Right atrium auricular region (tissue), 2 donors: Measurements from ENCODE around the gene ERC2. TPM values are rescaled to one million over a fixed set of nuclear protein-coding genes. Genes with fewer than 3 reads are reported as not detected.

Source experiments
- DNase-seq: peaks from one replicate; pipeline ENCODE4 v3.0.0-alpha.2; 2019; ENCODE audit warnings: low spot score
- H3K27ac ChIP-seq, 2 donors: fragments of 200-600 bp; sonication (generic); 1 replicate in 1 of 2; 2 replicates in 1 of 2; pipeline ENCODE4 v1.5.1; 2016 to 2019
- H3K27me3 ChIP-seq, 2 donors: fragments of 200-600 bp; sonication (generic); one replicate each; pipeline versions ENCODE4 v1.5.1 to v1.6.0; 2017 to 2019
- H3K36me3 ChIP-seq: fragments of 200-600 bp; sonication (generic); one replicate; pipeline ENCODE4 v1.5.1; 2016
- H3K4me1 ChIP-seq, 2 donors: fragments of 200-600 bp; sonication (generic); one replicate each; pipeline versions ENCODE4 v1.5.1 to v1.6.0; 2017 to 2019
- H3K4me3 ChIP-seq, 2 donors: fragments of 200-600 bp; sonication (generic); 1 replicate in 1 of 2; 2 replicates in 1 of 2; pipeline ENCODE4 v1.5.1; 2017 to 2019; ENCODE audit warnings: mild to moderate bottlenecking in 1 of 2, moderate library complexity in 1 of 2
- H3K9me3 ChIP-seq, 2 donors: fragments of 200-600 bp; sonication (generic); one replicate each; pipeline ENCODE4 v1.5.1; 2019
- total RNA-seq, 2 donors: library from RNA; depleted of rRNA; stranded (reverse); fragments of >200 nt; gene quantifications; one replicate each; pipeline ENCODE4 v1.1.0, GENCODE V29; 2016
- TF ChIP-seq, protein P1 (sequence below), 2 donors: fragments of 200-600 bp; sonication (generic); IDR thresholded peaks; one replicate each; pipeline ENCODE4 v1.5.1; 2019; ENCODE audit warnings: antibody characterized with exemption in 2 of 2

Gene ERC2
- total RNA-seq, 2 donors from 2014 or later = 2.9 to 4.0 TPM

DNA sequence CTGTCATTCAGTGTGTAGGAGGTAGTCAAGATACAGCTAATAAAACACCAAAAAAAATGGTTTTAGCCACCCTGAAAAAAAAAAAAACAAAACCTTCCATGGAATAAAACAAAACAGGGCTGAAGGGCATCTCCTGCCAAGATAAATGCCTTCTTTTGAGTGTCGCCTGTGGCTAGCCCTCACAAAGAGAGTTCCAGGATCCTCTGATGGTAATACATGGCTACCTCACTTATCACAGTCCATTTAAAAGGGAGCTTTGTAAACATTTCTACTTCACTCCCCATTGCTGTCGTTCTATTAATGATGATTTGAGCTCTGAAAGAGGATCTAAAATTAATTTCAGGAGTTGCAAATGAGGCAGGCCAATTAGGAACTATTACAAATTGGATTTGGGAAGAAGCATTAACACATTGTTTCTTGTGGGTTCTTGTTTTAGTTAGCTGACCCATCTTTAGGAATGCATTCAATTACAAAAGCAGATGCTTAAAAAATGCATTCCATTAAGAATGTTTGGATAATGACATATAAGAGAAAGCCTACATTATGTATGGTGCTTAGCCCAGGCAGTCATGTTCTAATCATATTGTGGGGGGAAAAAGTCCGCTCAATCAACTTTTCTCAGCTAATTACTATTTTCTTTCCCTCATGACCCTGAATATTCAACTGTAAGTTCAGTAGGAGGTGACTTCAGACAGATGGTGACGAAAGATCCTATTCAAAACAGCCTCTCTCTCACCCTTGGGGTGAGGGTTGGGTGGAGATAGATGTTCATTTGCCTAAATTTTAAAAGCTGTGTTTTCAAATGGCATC lies 726.0 kb downstream of the ERC2 start:
- no peaks in the 10 kb centered on the region for H3K4me1 ChIP-seq
- no peaks in the 10 kb centered on the region for H3K36me3 ChIP-seq
- no peaks in the 10 kb centered on the region for H3K27me3 ChIP-seq
- no peak for DNase-seq
- no peak overlapping the region for H3K4me3 ChIP-seq
- TF ChIP-seq, protein P1, sequence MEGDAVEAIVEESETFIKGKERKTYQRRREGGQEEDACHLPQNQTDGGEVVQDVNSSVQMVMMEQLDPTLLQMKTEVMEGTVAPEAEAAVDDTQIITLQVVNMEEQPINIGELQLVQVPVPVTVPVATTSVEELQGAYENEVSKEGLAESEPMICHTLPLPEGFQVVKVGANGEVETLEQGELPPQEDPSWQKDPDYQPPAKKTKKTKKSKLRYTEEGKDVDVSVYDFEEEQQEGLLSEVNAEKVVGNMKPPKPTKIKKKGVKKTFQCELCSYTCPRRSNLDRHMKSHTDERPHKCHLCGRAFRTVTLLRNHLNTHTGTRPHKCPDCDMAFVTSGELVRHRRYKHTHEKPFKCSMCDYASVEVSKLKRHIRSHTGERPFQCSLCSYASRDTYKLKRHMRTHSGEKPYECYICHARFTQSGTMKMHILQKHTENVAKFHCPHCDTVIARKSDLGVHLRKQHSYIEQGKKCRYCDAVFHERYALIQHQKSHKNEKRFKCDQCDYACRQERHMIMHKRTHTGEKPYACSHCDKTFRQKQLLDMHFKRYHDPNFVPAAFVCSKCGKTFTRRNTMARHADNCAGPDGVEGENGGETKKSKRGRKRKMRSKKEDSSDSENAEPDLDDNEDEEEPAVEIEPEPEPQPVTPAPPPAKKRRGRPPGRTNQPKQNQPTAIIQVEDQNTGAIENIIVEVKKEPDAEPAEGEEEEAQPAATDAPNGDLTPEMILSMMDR (IDR thresholded peaks at IDR 0.05) = no peak
- no peak overlapping the region for H3K27ac ChIP-seq
- H3K9me3 ChIP-seq = no peaks in the 10 kb centered on the region

DNA sequence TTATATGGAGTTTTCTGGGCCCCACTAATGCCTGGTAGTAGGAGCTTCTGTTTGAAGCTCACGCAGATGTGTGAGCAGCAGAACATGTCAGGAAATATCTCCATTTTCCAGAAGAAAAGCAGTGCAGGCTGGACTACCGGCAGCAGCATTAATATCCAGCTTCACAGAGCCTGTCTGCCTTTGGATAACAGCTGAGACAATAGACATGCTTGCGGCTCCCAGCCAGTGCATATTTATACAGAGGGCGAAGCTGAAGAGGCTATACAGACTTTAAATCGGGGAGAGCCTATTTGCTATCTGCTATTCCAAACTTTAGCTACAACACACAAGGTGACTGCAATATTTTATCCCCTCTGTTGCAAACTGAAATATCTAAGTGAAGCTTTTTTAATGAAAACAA lies 731.1 kb downstream of the ERC2 start:
- no peaks in the 10 kb centered on the region for H3K27me3 ChIP-seq
- DNase-seq = no peak
- no peaks in the 10 kb centered on the region for H3K9me3 ChIP-seq
- no peak overlapping the region for H3K4me3 ChIP-seq
- no peaks in the 10 kb centered on the region for H3K4me1 ChIP-seq
- no peak overlapping the region for H3K27ac ChIP-seq
- TF ChIP-seq, protein P1 (IDR thresholded peaks at IDR 0.05) = no peak
- H3K36me3 ChIP-seq = no peaks in the 10 kb centered on the region

DNA sequence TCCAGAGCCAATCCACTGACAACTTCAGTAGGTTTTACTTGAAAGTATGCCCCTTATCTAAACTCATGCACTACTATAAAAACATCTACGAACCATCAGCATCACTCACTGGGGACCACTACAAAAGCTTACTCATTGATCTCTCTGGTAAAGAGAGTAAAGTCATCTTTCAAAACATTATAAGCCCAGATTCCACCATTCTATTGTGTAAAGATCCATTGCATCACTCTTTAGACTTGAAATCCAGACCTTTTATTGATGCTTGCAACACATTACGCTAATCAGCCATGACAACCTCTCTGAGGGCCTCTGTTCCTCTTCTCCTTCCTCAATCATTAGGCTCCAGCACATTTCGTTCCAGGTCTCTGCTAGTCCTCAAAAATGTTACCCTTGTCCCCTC lies 732.3 kb downstream of the ERC2 start:
- Histone ChIP-seq H3K4me3 (no peak overlapping the region), H3K9me3 (no peaks in the 10 kb centered on the region), H3K27me3 (no peaks in the 10 kb centered on the region), H3K4me1 (no peaks in the 10 kb centered on the region), H3K36me3 (no peaks in the 10 kb centered on the region), H3K27ac (no peak overlapping the region)
- DNase-seq = no peak
- TF ChIP-seq, protein P1 (IDR thresholded peaks at IDR 0.05) = no peak

GRCh38 chr3:55731741-55732140 lies 736.5 kb downstream of the ERC2 start:
- TF ChIP-seq, protein P1 (IDR thresholded peaks at IDR 0.05) = no peak
- no peaks in the 10 kb centered on the region for H3K9me3 ChIP-seq
- no peaks in the 10 kb centered on the region for H3K36me3 ChIP-seq
- H3K27ac ChIP-seq = no peak overlapping the region
- H3K4me1 ChIP-seq = no peaks in the 10 kb centered on the region
- no peaks in the 10 kb centered on the region for H3K27me3 ChIP-seq
- DNase-seq = no peak
- no peak overlapping the region for H3K4me3 ChIP-seq

- TF ChIP-seq, protein P1 (IDR thresholded peaks at IDR 0.05) = no peak
- H3K27me3 ChIP-seq = no peaks in the 10 kb centered on the region
These were observed 738.7 kb downstream of the ERC2 start for GRCh38 chr3:55729546-55729945.

More at GRCh38 chr3:55729546-55729945, 738.7 kb downstream of the ERC2 start:
- no peak overlapping the region for H3K4me3 ChIP-seq
- no peaks in the 10 kb centered on the region for H3K9me3 ChIP-seq
- H3K4me1 ChIP-seq = no peaks in the 10 kb centered on the region
- DNase-seq = no peak
- no peaks in the 10 kb centered on the region for H3K36me3 ChIP-seq
- H3K27ac ChIP-seq = no peak overlapping the region
